ENCODE data around the gene PNLIPRP2. TPM values are rescaled to one million over a fixed set of nuclear protein-coding genes. Genes with fewer than 3 reads are reported as not detected.

The PNLIPRP2 gene
- polyA plus RNA-seq, 1 donor (not counting 4 experiments of a cell fraction or from before 2014, with no cell fraction given): not detected

DNA sequence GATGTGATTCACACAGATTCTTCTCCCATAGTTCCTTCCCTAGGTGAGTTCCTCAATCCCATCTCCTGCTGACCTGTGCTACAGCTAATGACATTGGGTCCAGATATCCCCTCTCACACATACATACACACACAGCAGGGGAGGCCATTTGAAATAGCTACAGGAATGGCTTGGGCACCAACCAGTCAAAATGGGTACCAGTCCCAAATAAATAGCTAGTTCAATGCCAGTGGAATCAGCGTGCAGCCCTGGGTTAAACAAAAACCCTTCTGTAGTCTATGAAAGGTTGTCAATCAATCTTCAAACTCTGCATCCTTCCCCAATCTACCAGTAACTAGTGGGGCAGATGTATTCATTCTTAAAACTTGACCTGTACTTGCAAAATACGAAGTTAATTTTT lies 9.3 kb downstream of the PNLIPRP2 start:
- H3K79me2 ChIP-seq (ENCODE audit: control insufficient read depth, insufficient read depth, low read length): no peaks in the 10 kb centered on the region
- no peak for FAIRE-seq
- dilution Hi-C loops (cut with MboI; ENCODE audit: extremely low pct_ligation_motif_present, low sequenced_read_pairs): no loop called here
- no peaks in the 10 kb centered on the region for H3K9me3 ChIP-seq (ENCODE audit: control insufficient read depth, low read depth, low read length)
- no peak for DNase-seq (ENCODE audit: low read depth, low spot score)
- peaks cover 13% of the 10 kb centered on the region for H3K27me3 ChIP-seq (ENCODE audit: control insufficient read depth, extremely low read depth, insufficient read depth, low read length)
- TF ChIP-seq EZH2 (IDR thresholded peaks at IDR 0.05; ENCODE audit: low read length): no peak
- no peaks in the 10 kb centered on the region for H4K20me1 ChIP-seq (ENCODE audit: control insufficient read depth, extremely low read depth, insufficient read depth, low read length)
- no peaks in the 10 kb centered on the region for H3K36me3 ChIP-seq (ENCODE audit: control insufficient read depth in 2 of 2, extremely low read depth in 1 of 2, insufficient read depth in 2 of 2, low read length in 2 of 2)
- peaks cover 5% of the 10 kb centered on the region for H3K4me1 ChIP-seq (ENCODE audit: control insufficient read depth, extremely low read depth, insufficient read depth, low read length)
- H2AFZ ChIP-seq (ENCODE audit: control insufficient read depth, low read length): no peak overlapping the region
- no peaks in the 10 kb centered on the region for H3K9me1 ChIP-seq (ENCODE audit: control insufficient read depth, extremely low read depth, insufficient read depth, low read length)
- H3K9ac ChIP-seq (ENCODE audit: control insufficient read depth, extremely low read depth, insufficient read depth, low read length): no peak overlapping the region
- H3K4me2 ChIP-seq (ENCODE audit: control insufficient read depth, extremely low read depth, insufficient read depth, low read depth, low read length): no peak overlapping the region
- no peak overlapping the region for H3K27ac ChIP-seq (ENCODE audit: control insufficient read depth, insufficient read depth, low read length)
- no peak overlapping the region for H3K4me3 ChIP-seq (ENCODE audit: control insufficient read depth in 2 of 3, extremely low read depth in 1 of 3, insufficient read depth in 2 of 3, low read depth in 1 of 3, low read length in 3 of 3)

DNA sequence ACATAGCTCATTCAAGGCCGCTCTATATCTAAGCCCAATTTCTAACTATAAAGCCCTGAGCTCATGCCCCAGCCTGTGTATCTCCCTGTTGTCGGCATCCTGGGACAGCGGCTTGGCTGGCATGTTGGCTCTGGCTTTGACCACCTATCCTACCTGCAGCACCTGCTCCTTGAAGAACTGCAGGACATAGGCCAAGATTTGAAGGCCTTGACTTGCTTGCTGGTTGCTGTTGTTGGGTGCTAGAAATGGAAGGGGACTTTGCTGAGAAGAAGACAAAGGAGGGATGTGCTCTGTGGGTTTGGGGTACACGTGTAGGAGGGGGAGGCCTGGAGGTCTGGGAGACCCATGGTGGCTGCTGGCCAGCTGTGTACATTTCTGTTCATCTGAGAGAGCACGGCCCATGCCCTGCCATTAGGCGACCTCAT lies 11.1 kb downstream of the PNLIPRP2 start:
- H3K79me2 ChIP-seq (ENCODE audit: control insufficient read depth, insufficient read depth, low read length): no peaks in the 10 kb centered on the region
- no peak overlapping the region for H2AFZ ChIP-seq (ENCODE audit: control insufficient read depth, low read length)
- H3K36me3 ChIP-seq (ENCODE audit: control insufficient read depth in 2 of 2, extremely low read depth in 1 of 2, insufficient read depth in 2 of 2, low read length in 2 of 2): no peaks in the 10 kb centered on the region
- no peak for DNase-seq (ENCODE audit: low read depth, low spot score)
- dilution Hi-C loops (cut with MboI; ENCODE audit: extremely low pct_ligation_motif_present, low sequenced_read_pairs): no loop called here
- no peak overlapping the region for H3K9ac ChIP-seq (ENCODE audit: control insufficient read depth, extremely low read depth, insufficient read depth, low read length)
- peaks cover 5% of the 10 kb centered on the region for H3K4me1 ChIP-seq (ENCODE audit: control insufficient read depth, extremely low read depth, insufficient read depth, low read length)
- no peak overlapping the region for H3K4me2 ChIP-seq (ENCODE audit: control insufficient read depth, extremely low read depth, insufficient read depth, low read depth, low read length)
- no peak overlapping the region for H3K27ac ChIP-seq (ENCODE audit: control insufficient read depth, insufficient read depth, low read length)
- no peak for FAIRE-seq
- H3K27me3 ChIP-seq (ENCODE audit: control insufficient read depth, extremely low read depth, insufficient read depth, low read length): peaks cover 13% of the 10 kb centered on the region
- no peaks in the 10 kb centered on the region for H3K9me1 ChIP-seq (ENCODE audit: control insufficient read depth, extremely low read depth, insufficient read depth, low read length)
- no peak for TF ChIP-seq CTCF (optimal IDR thresholded peaks at IDR 0.05 in 1 of 3, IDR thresholded peaks at IDR 0.05 in 1 of 3, conservative IDR thresholded peaks at IDR 0.05 in 1 of 3; ENCODE audit: extremely low read depth in 1 of 3, insufficient read depth in 2 of 3, low read length in 3 of 3)
- H4K20me1 ChIP-seq (ENCODE audit: control insufficient read depth, extremely low read depth, insufficient read depth, low read length): no peaks in the 10 kb centered on the region
- no peaks in the 10 kb centered on the region for H3K9me3 ChIP-seq (ENCODE audit: control insufficient read depth, low read depth, low read length)
- H3K4me3 ChIP-seq (ENCODE audit: control insufficient read depth in 2 of 3, extremely low read depth in 1 of 3, insufficient read depth in 2 of 3, low read depth in 1 of 3, low read length in 3 of 3): no peak overlapping the region

DNA sequence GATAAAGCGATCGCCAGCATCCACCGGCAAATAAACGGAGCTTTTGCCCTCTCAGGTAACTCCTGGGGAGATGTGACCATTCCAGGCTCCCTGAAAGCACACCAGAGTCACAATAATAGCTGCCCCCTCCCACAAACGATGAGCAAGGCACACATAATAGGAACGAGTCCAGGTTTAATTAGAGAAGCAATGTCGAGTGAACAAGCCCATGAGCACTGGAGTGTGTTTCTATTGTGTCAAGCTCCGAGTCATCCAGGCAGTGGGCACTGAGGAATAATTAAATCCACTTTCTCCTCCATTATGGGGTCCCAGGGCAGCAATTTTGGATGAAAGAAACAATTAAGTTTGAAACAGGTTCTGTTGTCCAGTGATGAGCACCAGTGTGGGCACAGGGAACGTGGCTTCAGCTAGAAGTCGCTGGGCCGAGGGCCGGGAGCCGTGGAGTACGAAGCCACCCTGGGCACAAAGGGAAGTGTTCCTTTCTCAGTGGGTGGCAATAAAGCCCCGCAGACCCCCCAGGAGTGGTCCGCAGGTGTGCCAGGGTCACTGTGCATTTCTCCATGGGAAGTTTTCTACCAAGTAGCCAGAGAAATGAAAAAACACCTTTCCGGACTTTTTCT lies 12.0 kb downstream of the PNLIPRP2 start:
- H3K36me3 ChIP-seq (ENCODE audit: control insufficient read depth in 2 of 2, extremely low read depth in 1 of 2, insufficient read depth in 2 of 2, low read length in 2 of 2): no peaks in the 10 kb centered on the region
- no peaks in the 10 kb centered on the region for H3K9me3 ChIP-seq (ENCODE audit: control insufficient read depth, low read depth, low read length)
- FAIRE-seq: no peak
- H3K4me1 ChIP-seq (ENCODE audit: control insufficient read depth, extremely low read depth, insufficient read depth, low read length): peaks cover 5% of the 10 kb centered on the region
- dilution Hi-C loops (cut with MboI; ENCODE audit: extremely low pct_ligation_motif_present, low sequenced_read_pairs): no loop called here
- no peaks in the 10 kb centered on the region for H4K20me1 ChIP-seq (ENCODE audit: control insufficient read depth, extremely low read depth, insufficient read depth, low read length)
- H3K4me3 ChIP-seq (ENCODE audit: control insufficient read depth in 2 of 3, extremely low read depth in 1 of 3, insufficient read depth in 2 of 3, low read depth in 1 of 3, low read length in 3 of 3): no peak overlapping the region
- no peak overlapping the region for H3K9ac ChIP-seq (ENCODE audit: control insufficient read depth, extremely low read depth, insufficient read depth, low read length)
- no peaks in the 10 kb centered on the region for H3K9me1 ChIP-seq (ENCODE audit: control insufficient read depth, extremely low read depth, insufficient read depth, low read length)
- TF ChIP-seq EZH2 (IDR thresholded peaks at IDR 0.05; ENCODE audit: low read length): no peak
- TF ChIP-seq CTCF (optimal IDR thresholded peaks at IDR 0.05 in 1 of 3, IDR thresholded peaks at IDR 0.05 in 1 of 3, conservative IDR thresholded peaks at IDR 0.05 in 1 of 3; ENCODE audit: extremely low read depth in 1 of 3, insufficient read depth in 2 of 3, low read length in 3 of 3): no peak
- no peak for DNase-seq (ENCODE audit: low read depth, low spot score)
- H3K79me2 ChIP-seq (ENCODE audit: control insufficient read depth, insufficient read depth, low read length): no peaks in the 10 kb centered on the region
- H2AFZ ChIP-seq (ENCODE audit: control insufficient read depth, low read length): no peak overlapping the region
- no peak overlapping the region for H3K4me2 ChIP-seq (ENCODE audit: control insufficient read depth, extremely low read depth, insufficient read depth, low read depth, low read length)
- peaks cover 4% of the 10 kb centered on the region for H3K27me3 ChIP-seq (ENCODE audit: control insufficient read depth, extremely low read depth, insufficient read depth, low read length)
- H3K27ac ChIP-seq (ENCODE audit: control insufficient read depth, insufficient read depth, low read length): no peak overlapping the region
